Ishikawa (cell line): ENCODE data around the gene MROH7.

Source experiments
- CREB1 ChIP-seq: IDR thresholded peaks from 2 replicates; pipeline ENCODE4 v1.6.1; 2012; ENCODE audit warnings: low read depth
- EGR1 ChIP-seq: IDR thresholded peaks from 2 replicates; pipeline ENCODE4 v1.6.1; 2012
- EP300 ChIP-seq: IDR thresholded peaks from 2 replicates; pipeline ENCODE4 v1.6.1; 2012; ENCODE audit warnings: borderline replicate concordance
- MAX ChIP-seq: IDR thresholded peaks from 2 replicates; pipeline ENCODE4 v1.6.1; 2012
- REST ChIP-seq: IDR thresholded peaks from 2 replicates; pipeline ENCODE4 v1.6.1; 2012; ENCODE audit warnings: low read depth, mild to moderate bottlenecking
- TCF12 ChIP-seq: IDR thresholded peaks from 2 replicates; pipeline ENCODE4 v1.6.1; 2012; ENCODE audit warnings: low read depth
- ZBTB7A ChIP-seq: IDR thresholded peaks from 2 replicates; pipeline ENCODE4 v1.6.1; 2012; ENCODE audit warnings: low read depth

- TF ChIP-seq CREB1: no peak
- no peak for TF ChIP-seq TCF12
- TF ChIP-seq EP300: no peak
- TF ChIP-seq EGR1: no peak
- no peak for TF ChIP-seq MAX
- no peak for TF ChIP-seq REST
- no peak for TF ChIP-seq ZBTB7A
Observed at GRCh38 chr1:54744696-54745095, 103.1 kb downstream of the MROH7 start.
